Measurements from ENCODE around the gene MBD1.

DNA sequence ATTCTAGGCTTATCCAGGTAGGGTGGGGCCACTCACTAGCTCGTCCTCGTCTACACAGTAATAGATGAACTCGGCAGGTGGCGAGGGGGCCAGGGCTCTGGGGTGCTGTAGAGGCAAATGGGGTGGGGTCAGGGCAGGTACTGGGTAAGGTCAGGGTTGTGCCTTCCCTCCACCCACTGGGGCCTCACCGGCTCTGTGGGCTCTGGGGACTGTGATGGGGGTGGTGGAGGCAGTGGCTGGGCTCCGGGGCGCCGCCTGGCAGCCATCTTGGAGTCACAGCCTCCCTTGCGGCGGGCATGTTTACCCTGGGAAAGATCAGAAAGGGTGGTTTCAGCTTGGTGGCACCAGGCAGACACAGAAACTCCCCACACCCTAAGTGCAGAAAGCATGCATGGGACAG, 6.4 kb downstream of the MBD1 start:
- TF ChIP-seq, protein P1, sequence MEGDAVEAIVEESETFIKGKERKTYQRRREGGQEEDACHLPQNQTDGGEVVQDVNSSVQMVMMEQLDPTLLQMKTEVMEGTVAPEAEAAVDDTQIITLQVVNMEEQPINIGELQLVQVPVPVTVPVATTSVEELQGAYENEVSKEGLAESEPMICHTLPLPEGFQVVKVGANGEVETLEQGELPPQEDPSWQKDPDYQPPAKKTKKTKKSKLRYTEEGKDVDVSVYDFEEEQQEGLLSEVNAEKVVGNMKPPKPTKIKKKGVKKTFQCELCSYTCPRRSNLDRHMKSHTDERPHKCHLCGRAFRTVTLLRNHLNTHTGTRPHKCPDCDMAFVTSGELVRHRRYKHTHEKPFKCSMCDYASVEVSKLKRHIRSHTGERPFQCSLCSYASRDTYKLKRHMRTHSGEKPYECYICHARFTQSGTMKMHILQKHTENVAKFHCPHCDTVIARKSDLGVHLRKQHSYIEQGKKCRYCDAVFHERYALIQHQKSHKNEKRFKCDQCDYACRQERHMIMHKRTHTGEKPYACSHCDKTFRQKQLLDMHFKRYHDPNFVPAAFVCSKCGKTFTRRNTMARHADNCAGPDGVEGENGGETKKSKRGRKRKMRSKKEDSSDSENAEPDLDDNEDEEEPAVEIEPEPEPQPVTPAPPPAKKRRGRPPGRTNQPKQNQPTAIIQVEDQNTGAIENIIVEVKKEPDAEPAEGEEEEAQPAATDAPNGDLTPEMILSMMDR (IDR thresholded peaks at IDR 0.05): no peak
- TF ChIP-seq POLR2A (IDR thresholded peaks at IDR 0.05): no peak

All from adrenal gland (tissue), 5 donors.